Activated CD4-positive, alpha-beta T cell treated with anti-CD3 and anti-CD28 coated beads, Interleukin-2, amount 50 U/mL, for 24 hours (primary cell): ENCODE results near the gene GPR139.

Source experiments
- DNase-seq, 2 donors: peaks; one replicate each; pipeline ENCODE4 v3.0.0-alpha.2; 2020; ENCODE audit warnings: low read depth in 1 of 2, low spot score in 1 of 2

GPR139 gene

GRCh38 chr16:19984135-19984534 is 89.6 kb downstream of the GPR139 start:
- no peak for DNase-seq
